Non-pigmented ciliary epithelial cell (primary cell): Measurements from ENCODE around the gene BANP.
A peak's percentile ranks its signal among the peaks of the same experiment; 100 is the strongest.
"Not testable (repeated sequence)": the region's sequence is repeated elsewhere in the genome, so short reads cannot be mapped to it uniquely, and the experiment has no call there.

ENCODE experiments used
- DNase-seq: peaks from one replicate; pipeline ENCODE4 v3.0.0-alpha.2; 2010; ENCODE audit warnings: low read depth

The BANP gene

GRCh38 chr16:88049561-88050545, 98.6 kb downstream of the BANP start:
- DNase-seq: no peak

- no peak for DNase-seq
Observed at GRCh38 chr16:88050952-88051660, 99.9 kb downstream of the BANP start.

- DNase-seq: no peak
Observed at GRCh38 chr16:88052661-88053060, 101.4 kb downstream of the BANP start.

DNA sequence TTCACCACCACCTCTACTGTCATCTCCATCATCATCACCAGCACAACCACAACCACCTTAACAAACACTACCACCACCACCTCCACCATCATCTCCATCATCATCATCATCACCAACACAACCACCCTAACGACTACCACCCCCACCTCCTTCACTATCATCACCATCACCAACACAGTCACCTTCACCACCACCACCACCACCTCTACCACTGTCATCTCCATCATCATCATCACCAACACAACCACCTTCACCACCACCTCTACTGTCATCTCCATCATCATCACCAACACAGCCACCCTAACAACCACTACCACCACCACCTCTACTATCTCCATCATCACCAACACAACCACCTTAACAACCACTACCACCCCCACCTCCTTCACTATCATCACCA, 102.2 kb downstream of the BANP start:
- DNase-seq: not testable (repeated sequence)

GRCh38 chr16:88055356-88055755, 104.1 kb downstream of the BANP start:
- DNase-seq: no peak

DNA sequence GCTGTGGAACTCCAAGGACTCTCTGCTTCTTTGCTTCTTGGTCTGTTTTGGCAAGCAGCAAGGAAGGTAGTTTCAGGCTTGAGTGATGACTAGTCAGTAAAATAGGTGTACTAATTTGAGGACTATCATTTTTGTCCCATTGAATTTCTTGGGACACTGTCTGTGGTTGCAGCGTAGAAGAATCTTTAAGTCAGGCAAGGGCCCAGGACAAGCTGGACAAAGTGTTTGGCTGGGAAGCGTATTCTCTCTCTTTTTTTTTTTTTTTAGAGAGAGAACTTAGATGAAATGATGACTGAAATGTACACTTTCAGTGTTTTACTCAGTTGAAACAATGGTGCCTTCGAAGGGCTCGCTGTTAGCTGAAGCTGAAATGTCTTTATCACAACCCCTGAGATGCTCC, 105.0 kb downstream of the BANP start:
- DNase-seq: no peak

DNA sequence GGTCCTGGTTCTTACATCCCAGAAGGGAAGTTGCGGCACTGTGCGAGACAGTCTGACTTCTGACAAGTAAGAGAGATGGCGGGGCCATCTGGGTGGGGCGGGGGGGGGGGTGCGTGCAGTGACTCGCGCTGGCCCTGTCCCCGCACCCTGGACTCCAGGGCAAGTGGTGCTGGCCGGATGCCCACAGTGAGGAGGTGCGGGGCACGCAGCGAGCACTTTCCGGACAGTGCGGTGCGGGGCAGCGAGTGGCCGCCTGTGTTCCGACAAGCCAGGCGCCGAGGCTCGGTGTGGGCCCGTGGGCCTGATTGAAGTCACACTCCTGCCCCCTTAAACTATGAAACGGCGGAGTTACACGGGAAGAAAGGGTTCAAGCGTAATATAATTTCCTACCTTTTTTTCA, 106.4 kb downstream of the BANP start:
- no peak for DNase-seq

DNA sequence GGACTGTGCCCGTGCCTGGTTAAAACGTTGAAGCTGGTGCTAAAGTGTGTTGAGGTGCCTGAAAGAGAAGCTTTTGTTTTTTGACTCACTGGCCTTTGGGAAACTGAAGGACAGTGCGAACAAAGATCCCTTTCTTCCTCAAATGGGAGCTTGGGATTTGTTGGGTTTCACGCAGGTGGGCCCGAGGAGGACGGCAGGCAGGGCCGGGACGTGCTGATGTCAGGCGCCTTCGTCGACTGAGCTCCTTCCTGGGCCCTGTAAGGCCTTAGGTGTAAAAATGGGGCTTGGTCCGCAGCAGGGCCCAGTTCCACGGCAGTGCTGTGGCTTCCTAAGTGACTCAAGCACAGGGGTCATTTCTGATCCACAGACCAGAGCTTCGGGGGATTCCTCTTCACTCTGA, 106.9 kb downstream of the BANP start:
- DNase-seq: no peak

DNA sequence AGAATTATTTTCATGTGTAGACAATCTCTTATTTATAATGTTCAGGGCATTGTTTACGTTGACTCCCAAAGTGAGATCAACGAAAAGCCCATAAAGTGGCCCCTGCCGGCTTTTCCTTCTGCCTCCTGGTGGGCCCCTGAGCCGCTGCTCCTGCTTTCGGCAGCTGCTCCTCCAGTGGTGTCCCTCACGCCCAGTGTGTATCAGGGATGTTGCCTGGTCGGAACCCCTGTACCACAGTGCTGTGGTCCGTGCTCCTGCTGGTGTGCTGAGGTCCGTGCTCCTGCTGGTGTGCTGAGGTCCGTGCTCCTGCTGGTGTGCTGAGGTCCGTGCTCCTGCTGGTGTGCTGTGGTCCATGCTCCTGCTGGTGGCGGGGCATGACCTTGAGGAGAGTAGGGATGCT, 107.6 kb downstream of the BANP start:
- DNase-seq: no peak

DNA sequence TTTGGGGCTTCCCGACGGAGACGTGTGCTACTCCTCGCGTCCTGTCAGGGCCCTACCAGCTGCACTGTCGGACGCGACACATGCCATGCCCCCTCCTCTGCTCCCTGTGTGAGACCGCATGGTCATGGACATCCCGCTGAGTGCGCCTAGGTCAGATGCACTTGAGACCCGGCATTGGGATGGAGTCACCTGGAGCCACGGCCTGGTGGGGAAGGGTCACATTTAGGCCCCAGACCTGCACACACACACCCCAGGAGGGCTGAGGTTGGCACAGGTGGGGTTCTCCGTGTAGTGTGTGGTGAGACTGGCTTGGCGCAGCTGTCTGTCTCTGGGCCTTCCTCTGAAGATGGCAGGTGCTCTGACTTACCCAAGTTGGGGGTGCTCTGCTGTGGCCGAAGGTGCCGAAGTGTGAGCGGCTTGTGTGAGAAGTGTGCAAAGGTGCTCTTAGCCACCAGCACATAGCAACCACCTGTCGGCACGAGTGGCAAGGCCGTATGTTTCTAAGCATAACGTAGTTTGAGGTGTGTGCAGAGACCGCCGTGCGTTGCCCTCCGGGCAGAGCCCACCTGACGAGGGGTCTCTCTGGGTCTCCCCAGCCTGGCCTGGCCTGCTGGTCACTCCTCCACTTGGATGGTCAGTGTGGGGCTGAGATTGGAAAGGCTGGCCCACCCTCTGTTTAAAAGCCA, 108.6 kb downstream of the BANP start:
- no peak for DNase-seq

- no peak for DNase-seq
Observed at GRCh38 chr16:88060524-88061219, 109.4 kb downstream of the BANP start.

DNA sequence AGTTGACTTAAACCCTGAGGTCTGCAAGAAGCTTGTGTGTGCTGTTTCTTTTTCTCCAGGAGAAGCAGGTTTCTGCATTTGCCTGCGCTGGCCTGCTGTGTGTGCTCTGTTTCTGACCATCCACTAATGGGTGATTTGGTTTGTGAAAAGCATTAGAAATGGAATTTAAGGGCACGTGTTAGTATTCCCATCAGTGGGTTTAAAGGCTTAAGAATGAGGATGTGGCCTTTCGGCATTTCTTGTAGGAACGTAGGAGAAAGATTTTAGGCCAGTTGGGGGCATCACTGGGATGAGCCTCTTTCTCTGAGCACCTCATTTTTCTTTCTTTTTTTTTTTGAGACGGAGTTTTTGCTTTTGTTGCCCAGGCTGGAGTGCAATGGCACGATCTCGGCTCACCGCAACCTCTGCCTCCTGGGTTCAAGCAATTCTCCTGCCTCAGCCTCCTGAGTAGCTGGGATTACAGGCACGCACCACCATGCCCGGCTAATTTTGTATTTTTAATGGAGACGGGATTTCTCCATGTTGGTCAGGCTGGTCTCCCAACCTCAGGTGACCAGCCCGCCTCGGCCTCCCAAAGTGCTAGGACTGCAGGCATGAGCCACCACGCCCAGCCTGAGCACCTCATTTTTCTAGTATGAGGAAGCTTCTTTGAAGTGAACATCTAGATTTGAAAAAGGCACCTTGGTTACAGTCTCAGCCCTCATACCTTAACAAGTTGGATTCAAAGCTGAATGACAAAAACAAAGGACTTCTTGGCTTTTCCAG, 110.3 kb downstream of the BANP start:
- DNase-seq: no peak

GRCh38 chr16:88062341-88063210, 111.3 kb downstream of the BANP start:
- DNase-seq: peak; percentile 58

DNA sequence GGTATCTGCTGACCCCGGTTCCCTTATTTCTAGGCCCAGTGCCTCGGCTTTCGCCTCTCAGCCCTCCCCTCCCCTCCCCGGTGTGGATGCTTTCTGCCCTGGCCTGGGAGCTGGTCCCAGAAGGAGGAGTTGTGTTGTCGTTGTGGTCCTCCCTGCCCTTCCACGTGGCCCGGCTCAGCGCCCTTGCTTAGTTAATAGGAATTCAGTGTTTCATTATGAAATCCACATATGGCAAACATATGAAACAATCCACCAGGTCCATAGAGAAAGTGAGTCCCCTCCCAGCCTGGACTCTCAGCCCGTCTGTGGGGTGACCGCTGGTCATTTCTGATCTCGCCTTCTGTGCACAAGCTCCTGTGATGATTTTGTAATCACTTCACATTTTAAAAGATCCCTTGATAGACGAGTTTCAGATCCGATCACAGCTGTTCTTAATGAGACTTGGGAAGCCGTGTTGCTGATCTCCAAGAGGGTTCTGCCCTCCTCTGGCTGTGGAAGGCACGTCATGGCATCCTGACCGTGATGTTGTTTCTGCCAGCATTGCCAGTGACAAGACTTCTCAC, 112.1 kb downstream of the BANP start:
- peak; percentile 24 for DNase-seq

GRCh38 chr16:88064011-88064888, 113.0 kb downstream of the BANP start:
- DNase-seq: no peak

- DNase-seq: no peak
Observed at GRCh38 chr16:88064889-88065746, 113.9 kb downstream of the BANP start.

DNA sequence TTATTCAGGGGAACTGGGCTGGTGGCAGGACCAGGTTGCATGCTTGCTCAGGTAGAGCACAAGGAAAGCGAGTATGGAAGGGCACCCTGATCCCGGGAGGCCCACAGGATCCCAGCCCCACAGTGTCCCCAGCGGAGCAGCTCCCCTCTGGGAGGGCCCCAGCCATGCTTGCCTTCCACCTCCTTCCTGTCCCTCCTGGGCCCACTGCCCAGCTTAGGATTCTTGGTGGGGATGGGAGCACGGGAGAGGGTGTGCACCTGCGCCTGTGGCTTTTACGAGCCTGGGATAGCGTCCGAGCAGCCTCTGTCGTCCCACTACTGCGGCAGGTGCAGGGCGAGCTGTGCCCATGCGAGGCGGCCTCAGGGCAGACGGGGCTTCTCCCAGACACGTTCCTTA, 114.5 kb downstream of the BANP start:
- DNase-seq: no peak

DNA sequence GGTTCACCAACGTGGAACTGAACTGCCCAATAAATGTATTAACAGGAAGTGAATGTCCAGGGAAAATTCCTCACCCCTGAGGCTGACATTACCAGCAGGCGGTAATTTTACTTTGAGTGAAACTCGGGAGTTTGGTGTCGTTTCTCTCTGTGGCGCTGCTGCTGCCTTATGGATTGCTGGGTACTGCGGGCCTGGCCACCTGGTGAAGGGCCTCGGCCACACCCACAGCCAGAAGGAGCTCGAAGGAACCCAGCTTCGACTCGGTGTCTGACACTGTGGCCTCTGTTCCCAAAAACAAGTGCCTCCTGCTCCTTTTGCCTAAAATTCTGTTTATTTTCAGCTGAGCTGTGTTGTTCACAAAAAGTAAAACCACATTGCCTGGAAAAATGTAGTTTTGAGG, 115.0 kb downstream of the BANP start:
- no peak for DNase-seq
